Astrocyte (in vitro differentiated cells and primary cell): Measurements from ENCODE around the gene MS4A2. TPM values are rescaled to one million over a fixed set of nuclear protein-coding genes. Genes with fewer than 3 reads are reported as not detected.

Experiments
- DNase-seq: peaks from one replicate; pipeline ENCODE4 v3.0.0-alpha.2; 2010; ENCODE audit warnings: low read depth
- FAIRE-seq: peaks from 2 replicates; lab custom pipeline; 2011; peaks lifted over from hg19 to GRCh38; lab: Jason Lieb, UNC
- H2AFZ ChIP-seq: 2 replicates; pipeline ENCODE4 v1.6.0; 2012; ENCODE audit warnings: low read depth, low read length, inconsistent platforms
- H3K27ac ChIP-seq: 2 replicates; pipeline ENCODE4 v1.5.1; 2011; ENCODE audit warnings: low read depth, low read length, inconsistent platforms
- H3K27me3 ChIP-seq: 2 replicates; pipeline ENCODE4 v1.6.0; 2011; ENCODE audit warnings: low read length, inconsistent platforms; ENCODE audit not compliant: insufficient read depth
- H3K36me3 ChIP-seq: 2 replicates; pipeline ENCODE4 v1.5.1; 2011; ENCODE audit warnings: low read length, inconsistent platforms; ENCODE audit not compliant: insufficient read depth
- H3K4me1 ChIP-seq: 2 replicates; pipeline ENCODE4 v1.5.1; 2011; ENCODE audit warnings: low read length, inconsistent platforms; ENCODE audit not compliant: insufficient read depth
- H3K4me2 ChIP-seq: 2 replicates; pipeline ENCODE4 v1.6.0; 2012; ENCODE audit warnings: low read length, inconsistent platforms
- H3K4me3 ChIP-seq: 2 replicates; pipeline ENCODE4 v1.5.1; 2011; ENCODE audit warnings: low read depth, mild to moderate bottlenecking, low read length, inconsistent platforms; ENCODE audit not compliant: insufficient read depth
- H3K79me2 ChIP-seq: 2 replicates; pipeline ENCODE4 v1.6.0; 2012; ENCODE audit warnings: mild to moderate bottlenecking, low read length, inconsistent platforms; ENCODE audit not compliant: insufficient read depth
- H3K9ac ChIP-seq: 2 replicates; pipeline ENCODE4 v1.6.0; 2012; ENCODE audit warnings: mild to moderate bottlenecking, low read length, inconsistent platforms
- H3K9me3 ChIP-seq: 2 replicates; pipeline ENCODE4 v1.5.1; 2012; ENCODE audit warnings: low read depth, mild to moderate bottlenecking, low read length, inconsistent platforms; ENCODE audit not compliant: insufficient read depth
- H4K20me1 ChIP-seq: 2 replicates; pipeline ENCODE4 v1.6.0; 2012; ENCODE audit warnings: low read length, inconsistent platforms; ENCODE audit not compliant: insufficient read depth
- H3K27ac Mint-ChIP-seq: one replicate; pipeline ENCODE4 v1.8.0; 2021; ENCODE audit warnings: mild to moderate bottlenecking, mixed read lengths; ENCODE audit not compliant: unreplicated experiment
- H3K27me3 Mint-ChIP-seq: one replicate; pipeline ENCODE4 v1.8.0; 2021; ENCODE audit warnings: low read depth, mixed read lengths; ENCODE audit not compliant: unreplicated experiment
- H3K36me3 Mint-ChIP-seq: one replicate; pipeline ENCODE4 v1.8.0; 2021; ENCODE audit warnings: low read depth, mixed read lengths; ENCODE audit not compliant: unreplicated experiment
- H3K4me1 Mint-ChIP-seq: one replicate; pipeline ENCODE4 v1.8.0; 2021; ENCODE audit warnings: low read depth, mixed read lengths; ENCODE audit not compliant: unreplicated experiment
- H3K4me3 Mint-ChIP-seq: one replicate; pipeline ENCODE4 v1.8.0; 2021; ENCODE audit warnings: mild to moderate bottlenecking, moderate library complexity, mixed read lengths; ENCODE audit not compliant: unreplicated experiment
- H3K9me3 Mint-ChIP-seq: one replicate; pipeline ENCODE4 v1.8.0; 2021; ENCODE audit warnings: mild to moderate bottlenecking, mixed read lengths; ENCODE audit not compliant: unreplicated experiment
- CTCF ChIP-seq: IDR thresholded peaks from 2 replicates; pipeline ENCODE4 v1.5.1; 2011; ENCODE audit warnings: low read depth, mild to moderate bottlenecking, inconsistent platforms, low read length, moderate library complexity; ENCODE audit not compliant: insufficient read depth
- EZH2 ChIP-seq: IDR thresholded peaks from 2 replicates; pipeline ENCODE4 v1.6.1; 2012; ENCODE audit warnings: mild to moderate bottlenecking, low read length, inconsistent platforms; ENCODE audit not compliant: insufficient read depth
- total RNA-seq: library from RNA; stranded (reverse); gene quantifications from 2 replicates; pipeline ENCODE4 v1.2.1, GENCODE V29; 2021

Gene MS4A2
- total RNA-seq, 1 donor from 2014 or later: not detected

DNA sequence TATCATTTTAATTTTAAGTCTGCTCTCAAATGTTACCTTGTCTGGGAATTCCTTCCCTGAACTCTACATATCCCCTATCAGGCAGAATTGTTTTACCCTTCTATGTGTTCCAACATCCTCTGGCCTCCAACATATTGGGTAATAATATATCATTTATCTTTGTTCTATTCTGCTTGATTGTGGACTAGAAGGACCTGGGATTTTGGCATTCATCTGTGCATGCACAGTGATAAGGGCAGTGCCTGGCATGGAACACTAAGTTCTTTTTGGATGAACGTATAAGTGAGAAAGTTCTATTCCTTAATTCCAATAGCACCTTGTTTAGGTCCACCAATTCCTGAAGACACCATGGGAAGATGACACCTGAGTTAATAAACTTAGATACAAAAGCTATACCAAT, 1.2 kb upstream of the MS4A2 start:
- H3K9me3 Mint-ChIP-seq: no peaks in the 10 kb centered on the region
- H3K27me3 Mint-ChIP-seq: no peaks in the 10 kb centered on the region
- Histone ChIP-seq H3K9me3 (no peaks in the 10 kb centered on the region), H3K36me3 (no peaks in the 10 kb centered on the region), H2AFZ (no peak overlapping the region), H3K79me2 (no peaks in the 10 kb centered on the region), H3K4me2 (no peak overlapping the region), H3K4me1 (no peaks in the 10 kb centered on the region), H4K20me1 (no peaks in the 10 kb centered on the region), H3K4me3 (no peak overlapping the region), H3K9ac (no peak overlapping the region), H3K27ac (no peak overlapping the region), H3K27me3 (no peaks in the 10 kb centered on the region)
- no peak overlapping the region for H3K4me3 Mint-ChIP-seq
- TF ChIP-seq EZH2: no peak
- TF ChIP-seq CTCF: no peak
- H3K4me1 Mint-ChIP-seq: no peaks in the 10 kb centered on the region
- no peak overlapping the region for H3K27ac Mint-ChIP-seq
- DNase-seq (no peak), FAIRE-seq (no peak)
- H3K36me3 Mint-ChIP-seq: no peaks in the 10 kb centered on the region

DNA sequence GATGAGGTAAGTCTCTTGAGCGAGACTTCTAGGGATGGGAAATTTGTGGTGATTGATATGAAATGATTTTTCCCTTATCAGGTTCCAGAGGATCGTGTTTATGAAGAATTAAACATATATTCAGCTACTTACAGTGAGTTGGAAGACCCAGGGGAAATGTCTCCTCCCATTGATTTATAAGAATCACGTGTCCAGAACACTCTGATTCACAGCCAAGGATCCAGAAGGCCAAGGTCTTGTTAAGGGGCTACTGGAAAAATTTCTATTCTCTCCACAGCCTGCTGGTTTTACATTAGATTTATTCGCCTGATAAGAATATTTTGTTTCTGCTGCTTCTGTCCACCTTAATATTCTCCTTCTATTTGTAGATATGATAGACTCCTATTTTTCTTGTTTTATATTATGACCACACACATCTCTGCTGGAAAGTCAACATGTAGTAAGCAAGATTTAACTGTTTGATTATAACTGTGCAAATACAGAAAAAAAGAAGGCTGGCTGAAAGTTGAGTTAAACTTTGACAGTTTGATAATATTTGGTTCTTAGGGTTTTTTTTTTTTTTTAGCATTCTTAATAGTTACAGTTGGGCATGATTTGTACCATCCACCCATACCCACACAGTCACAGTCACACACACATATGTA, 7.1 kb downstream of the MS4A2 start:
- Mint-ChIP-seq H3K27me3 (no peaks in the 10 kb centered on the region), H3K4me1 (no peaks in the 10 kb centered on the region), H3K4me3 (no peak overlapping the region), H3K27ac (no peak overlapping the region), H3K9me3 (no peaks in the 10 kb centered on the region), H3K36me3 (no peaks in the 10 kb centered on the region)
- TF ChIP-seq EZH2 (no peak), CTCF (no peak)
- Histone ChIP-seq H2AFZ (no peak overlapping the region), H3K4me2 (no peak overlapping the region), H3K36me3 (no peaks in the 10 kb centered on the region), H3K9me3 (no peaks in the 10 kb centered on the region), H4K20me1 (no peaks in the 10 kb centered on the region), H3K27ac (no peak overlapping the region), H3K4me1 (no peaks in the 10 kb centered on the region), H3K4me3 (no peak overlapping the region), H3K79me2 (no peaks in the 10 kb centered on the region), H3K9ac (no peak overlapping the region), H3K27me3 (no peaks in the 10 kb centered on the region)
- FAIRE-seq (no peak), DNase-seq (no peak)

DNA sequence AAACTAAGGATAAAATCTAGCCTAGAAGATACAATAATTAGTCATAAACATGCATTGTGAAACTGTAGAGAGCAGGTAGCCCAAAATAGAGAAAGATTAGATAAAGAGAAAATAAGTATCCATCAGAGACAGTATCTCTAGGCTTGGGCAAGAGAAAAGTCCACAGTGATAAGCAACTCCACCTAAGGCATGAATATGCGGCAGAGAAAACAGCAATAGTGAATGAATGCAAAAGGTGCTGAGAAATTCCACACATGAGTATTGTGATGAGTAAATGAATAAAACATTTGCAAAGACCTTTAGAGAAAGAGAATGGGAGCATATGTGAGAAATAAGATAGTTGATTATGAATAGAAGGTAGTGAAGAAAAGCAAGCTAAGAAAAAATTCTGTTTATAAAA, 8.7 kb downstream of the MS4A2 start:
- H3K27me3 ChIP-seq: no peaks in the 10 kb centered on the region
- H3K36me3 ChIP-seq: no peaks in the 10 kb centered on the region
- no peak overlapping the region for H2AFZ ChIP-seq
- FAIRE-seq (no peak), DNase-seq (no peak)
- H3K4me1 ChIP-seq: no peaks in the 10 kb centered on the region
- H3K27ac Mint-ChIP-seq: no peak overlapping the region
- no peaks in the 10 kb centered on the region for H3K27me3 Mint-ChIP-seq
- no peaks in the 10 kb centered on the region for H4K20me1 ChIP-seq
- H3K27ac ChIP-seq: no peak overlapping the region
- no peak overlapping the region for H3K4me3 Mint-ChIP-seq
- no peaks in the 10 kb centered on the region for H3K79me2 ChIP-seq
- no peaks in the 10 kb centered on the region for H3K9me3 ChIP-seq
- H3K4me2 ChIP-seq: no peak overlapping the region
- no peaks in the 10 kb centered on the region for H3K4me1 Mint-ChIP-seq
- H3K9me3 Mint-ChIP-seq: peaks cover 1% of the 10 kb centered on the region
- no peak overlapping the region for H3K9ac ChIP-seq
- no peaks in the 10 kb centered on the region for H3K36me3 Mint-ChIP-seq
- no peak for TF ChIP-seq EZH2
- TF ChIP-seq CTCF: no peak
- H3K4me3 ChIP-seq: no peak overlapping the region
